Skeletal muscle cell (primary cell): ENCODE results near the gene DBT.
"Not testable (repeated sequence)": the region's sequence is repeated elsewhere in the genome, so short reads cannot be mapped to it uniquely, and the experiment has no call there.

Source experiments
- DNase-seq: peaks from one replicate; pipeline ENCODE4 v3.0.0-alpha.2; 2010; ENCODE audit warnings: low read depth
- H3K4me3 ChIP-seq: 2 replicates; pipeline ENCODE4 v1.5.1; 2011; ENCODE audit warnings: low read depth, mild to moderate bottlenecking, control low read depth, low read length, moderate library complexity

The DBT gene

GRCh38 chr1:100249537-100250257 is at the start of gene DBT:
TSS of gene DBT (minus strand) at chr1:100249834. CDS start at chr1:100249820, 14 bp downstream.
- DNase-seq: peak; percentile 80
- H3K4me3 ChIP-seq: peak within 1 kb of the TSS; percentile 99

- no peak overlapping the region for H3K4me3 ChIP-seq
- DNase-seq: no peak
Observed at GRCh38 chr1:100298512-100298911, 48.9 kb upstream of the DBT start.

GRCh38 chr1:100296997-100297396 is 47.4 kb upstream of the DBT start:
- H3K4me3 ChIP-seq, DNase-seq: not testable (repeated sequence)

- no peak overlapping the region for H3K4me3 ChIP-seq
- DNase-seq: no peak
Observed at GRCh38 chr1:100296140-100296539, 46.5 kb upstream of the DBT start.

- no peak overlapping the region for H3K4me3 ChIP-seq
- no peak for DNase-seq
Observed at GRCh38 chr1:100292711-100293110, 43.1 kb upstream of the DBT start.

GRCh38 chr1:100290291-100290690 is 40.7 kb upstream of the DBT start:
- no peak for DNase-seq
- H3K4me3 ChIP-seq: no peak overlapping the region

GRCh38 chr1:100287162-100287561 is 37.5 kb upstream of the DBT start:
- DNase-seq: no peak
- no peak overlapping the region for H3K4me3 ChIP-seq

GRCh38 chr1:100284591-100284990 is 35.0 kb upstream of the DBT start:
- DNase-seq: no peak
- H3K4me3 ChIP-seq: no peak overlapping the region

GRCh38 chr1:100279954-100280682 is 30.5 kb upstream of the DBT start:
- no peak for DNase-seq
- H3K4me3 ChIP-seq: no peak overlapping the region

GRCh38 chr1:100279358-100279923 is 29.8 kb upstream of the DBT start:
- DNase-seq: no peak
- no peak overlapping the region for H3K4me3 ChIP-seq

- DNase-seq: no peak
- H3K4me3 ChIP-seq: no peak overlapping the region
Observed at GRCh38 chr1:100277866-100278265, 28.2 kb upstream of the DBT start.

GRCh38 chr1:100268202-100268601 is 18.6 kb upstream of the DBT start:
- DNase-seq: no peak
- no peak overlapping the region for H3K4me3 ChIP-seq

GRCh38 chr1:100267284-100267683 is 17.6 kb upstream of the DBT start:
- DNase-seq: no peak
- H3K4me3 ChIP-seq: peak overlapping the region; percentile 96

- no peak for DNase-seq
- H3K4me3 ChIP-seq: peak overlapping the region; percentile 96
Observed at GRCh38 chr1:100266741-100267140, 17.1 kb upstream of the DBT start.

GRCh38 chr1:100265931-100266740 is 16.5 kb upstream of the DBT start, which contains the start of gene RTCA:
TSS of gene RTCA (plus strand) at chr1:100266216. CDS start at chr1:100266376, 160 bp downstream.
- peak within 1 kb of the TSS; percentile 96 for H3K4me3 ChIP-seq
- peak; percentile 83 for DNase-seq

- no peak for DNase-seq
- peak overlapping the region; percentile 96 for H3K4me3 ChIP-seq
Observed at GRCh38 chr1:100265562-100265930, 15.9 kb upstream of the DBT start.

- not testable (repeated sequence) for H3K4me3 ChIP-seq, DNase-seq
Observed at GRCh38 chr1:100264081-100264480, 14.4 kb upstream of the DBT start.

- no peak for DNase-seq
- H3K4me3 ChIP-seq: no peak overlapping the region
Observed at GRCh38 chr1:100261686-100262085, 12.1 kb upstream of the DBT start.

- DNase-seq, H3K4me3 ChIP-seq: not testable (repeated sequence)
Observed at GRCh38 chr1:100258427-100258826, 8.8 kb upstream of the DBT start.

- DNase-seq, H3K4me3 ChIP-seq: not testable (repeated sequence)
Observed at GRCh38 chr1:100256273-100256672, 6.6 kb upstream of the DBT start.
